DND-41 (cell line): ENCODE results near the gene TEAD1.

Experiments used
- ATAC-seq: fragments of 200-7000 bp; cut with Tn5 transposase; 3 replicates; pipeline ENCODE4 v1.9.1; 2021; ENCODE audit warnings: low read depth; ENCODE audit not compliant: insufficient read depth
- DNase-seq: peaks from one replicate; pipeline ENCODE4 v3.0.0-alpha.2; 2020
- H2AFZ ChIP-seq: 2 replicates; pipeline ENCODE4 v1.6.0; 2012; ENCODE audit warnings: low read depth, low read length
- H3K27ac ChIP-seq: 2 replicates; pipeline ENCODE4 v1.5.1; 2012; ENCODE audit warnings: low read length, inconsistent platforms
- H3K27me3 ChIP-seq: fragments of 200-600 bp; sonication (generic); 2 replicates; pipeline ENCODE4 v1.6.0; 2012; ENCODE audit warnings: low read length, mild to moderate bottlenecking, inconsistent platforms; ENCODE audit not compliant: insufficient read depth, poor library complexity
- H3K36me3 ChIP-seq: 2 replicates; pipeline ENCODE4 v1.5.1; 2012; ENCODE audit warnings: low read length, inconsistent platforms; ENCODE audit not compliant: insufficient read depth
- H3K4me1 ChIP-seq: 2 replicates; pipeline ENCODE4 v1.5.1; 2012; ENCODE audit warnings: mild to moderate bottlenecking, low read length; ENCODE audit not compliant: insufficient read depth
- H3K4me2 ChIP-seq: 2 replicates; pipeline ENCODE4 v1.6.0; 2012; ENCODE audit warnings: mild to moderate bottlenecking, moderate library complexity, low read length, inconsistent platforms; ENCODE audit not compliant: insufficient read depth
- H3K4me3 ChIP-seq, 2 experiments: fragments of 200-600 bp in 1 of 2; shearing (Covaris generic) in 1 of 2; 2 replicates each; pipeline ENCODE4 v1.5.1; 2012 to 2016; ENCODE audit warnings: inconsistent platforms in 2 of 2, low read length in 2 of 2, mild to moderate bottlenecking in 2 of 2, low read depth in 1 of 2, moderate library complexity in 1 of 2
- H3K79me2 ChIP-seq: 2 replicates; pipeline ENCODE4 v1.6.0; 2012; ENCODE audit warnings: low read length, inconsistent platforms; ENCODE audit not compliant: insufficient read depth
- H3K9ac ChIP-seq: 2 replicates; pipeline ENCODE4 v1.6.0; 2012; ENCODE audit warnings: low read depth, mild to moderate bottlenecking, inconsistent platforms, low read length, moderate library complexity
- H3K9me3 ChIP-seq: 2 replicates; pipeline ENCODE4 v1.5.1; 2012; ENCODE audit warnings: low read length, moderate library complexity, mild to moderate bottlenecking, inconsistent platforms; ENCODE audit not compliant: insufficient read depth, severe bottlenecking
- H4K20me1 ChIP-seq: 2 replicates; pipeline ENCODE4 v1.6.0; 2012; ENCODE audit warnings: low read length; ENCODE audit not compliant: insufficient read depth
- EZH2 ChIP-seq: IDR thresholded peaks from 3 replicates; pipeline ENCODE4 v1.6.1; 2012; ENCODE audit warnings: borderline replicate concordance, low read depth, mild to moderate bottlenecking, moderate library complexity, low read length, inconsistent platforms; ENCODE audit not compliant: severe bottlenecking
- TF ChIP-seq, protein P1 (sequence below): IDR thresholded peaks from 2 replicates; pipeline ENCODE4 v1.5.1; 2012; ENCODE audit warnings: borderline replicate concordance, low read length, moderate library complexity, mild to moderate bottlenecking; ENCODE audit not compliant: poor library complexity, severe bottlenecking; ENCODE audit errors: extremely low read depth

The TEAD1 gene

DNA sequence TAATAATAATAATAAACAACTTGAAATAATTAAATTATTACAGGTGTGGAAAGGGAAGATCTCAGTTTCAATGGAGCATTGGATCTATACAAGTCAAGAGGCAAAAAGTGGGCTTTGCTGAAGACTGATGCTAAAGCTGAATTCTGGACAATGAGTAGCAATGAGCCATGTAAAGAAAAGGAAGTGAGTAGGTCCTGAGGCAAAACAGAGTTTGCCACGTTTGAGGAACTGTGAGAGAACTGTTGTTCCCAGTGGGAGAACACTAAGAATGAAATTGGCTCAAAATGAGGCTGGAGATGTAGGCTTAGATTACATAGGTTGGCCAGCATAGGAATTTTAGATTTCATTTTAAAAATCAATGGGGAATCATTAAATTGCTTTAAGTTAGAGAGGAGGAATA lies 33.9 kb upstream of the TEAD1 start:
- H3K4me3 ChIP-seq, result no peak overlapping the region
- no peak overlapping the region for H3K4me2 ChIP-seq
- no peaks in the 10 kb centered on the region for H4K20me1 ChIP-seq
- ATAC-seq (no peak), DNase-seq (no peak)
- no peaks in the 10 kb centered on the region for H3K9me3 ChIP-seq
- no peak overlapping the region for H2AFZ ChIP-seq
- no peak overlapping the region for H3K27ac ChIP-seq
- no peaks in the 10 kb centered on the region for H3K27me3 ChIP-seq
- H3K36me3 ChIP-seq, result no peaks in the 10 kb centered on the region
- TF ChIP-seq, protein P1, sequence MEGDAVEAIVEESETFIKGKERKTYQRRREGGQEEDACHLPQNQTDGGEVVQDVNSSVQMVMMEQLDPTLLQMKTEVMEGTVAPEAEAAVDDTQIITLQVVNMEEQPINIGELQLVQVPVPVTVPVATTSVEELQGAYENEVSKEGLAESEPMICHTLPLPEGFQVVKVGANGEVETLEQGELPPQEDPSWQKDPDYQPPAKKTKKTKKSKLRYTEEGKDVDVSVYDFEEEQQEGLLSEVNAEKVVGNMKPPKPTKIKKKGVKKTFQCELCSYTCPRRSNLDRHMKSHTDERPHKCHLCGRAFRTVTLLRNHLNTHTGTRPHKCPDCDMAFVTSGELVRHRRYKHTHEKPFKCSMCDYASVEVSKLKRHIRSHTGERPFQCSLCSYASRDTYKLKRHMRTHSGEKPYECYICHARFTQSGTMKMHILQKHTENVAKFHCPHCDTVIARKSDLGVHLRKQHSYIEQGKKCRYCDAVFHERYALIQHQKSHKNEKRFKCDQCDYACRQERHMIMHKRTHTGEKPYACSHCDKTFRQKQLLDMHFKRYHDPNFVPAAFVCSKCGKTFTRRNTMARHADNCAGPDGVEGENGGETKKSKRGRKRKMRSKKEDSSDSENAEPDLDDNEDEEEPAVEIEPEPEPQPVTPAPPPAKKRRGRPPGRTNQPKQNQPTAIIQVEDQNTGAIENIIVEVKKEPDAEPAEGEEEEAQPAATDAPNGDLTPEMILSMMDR, result no peak
- no peak for TF ChIP-seq EZH2
- no peak overlapping the region for H3K9ac ChIP-seq
- no peaks in the 10 kb centered on the region for H3K79me2 ChIP-seq
- no peaks in the 10 kb centered on the region for H3K4me1 ChIP-seq

DNA sequence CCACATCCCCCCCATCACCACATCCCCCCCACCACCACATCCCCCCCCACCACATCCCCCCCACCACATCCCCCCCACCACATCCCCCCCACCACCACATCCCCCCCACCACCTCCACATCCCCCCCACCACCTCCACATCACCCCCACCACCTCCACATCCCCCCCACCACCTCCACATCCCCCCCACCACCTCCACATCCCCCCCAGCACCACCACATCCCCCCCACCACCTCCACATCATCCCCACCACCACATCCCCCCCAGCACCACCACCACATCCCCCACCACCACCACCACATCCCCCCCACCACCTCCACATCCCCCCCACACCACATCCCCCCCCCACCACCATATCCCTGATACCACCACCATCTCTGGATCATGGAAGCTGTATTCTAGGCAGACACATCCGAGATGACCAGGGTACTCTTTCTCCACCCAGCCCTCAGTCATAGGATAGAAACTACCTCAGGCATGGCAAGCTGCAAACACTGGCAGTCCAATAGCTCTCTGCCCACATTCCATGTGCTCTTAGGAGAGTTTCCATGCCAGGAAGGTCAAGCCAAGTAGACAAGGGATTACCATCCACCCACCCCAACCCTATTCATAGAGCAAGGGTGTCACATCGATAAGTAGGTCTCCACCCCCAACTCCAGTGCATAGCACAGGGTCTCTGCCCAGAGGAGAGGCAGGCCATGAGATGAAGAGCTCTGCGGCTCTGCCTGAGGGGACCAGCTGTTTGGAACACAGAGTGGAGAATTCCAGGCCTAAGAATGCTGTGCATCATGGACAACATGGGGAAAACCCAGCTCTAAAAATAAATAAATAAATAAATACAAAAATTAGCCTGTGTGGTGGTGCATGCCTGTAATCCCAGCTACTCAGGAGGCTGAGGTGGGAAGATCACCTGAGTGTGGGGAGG lies 33.0 kb upstream of the TEAD1 start:
- Histone ChIP-seq H2AFZ (no peak overlapping the region), H3K9me3 (no peaks in the 10 kb centered on the region), H4K20me1 (no peaks in the 10 kb centered on the region), H3K4me3 (no peak overlapping the region), H3K27ac (no peak overlapping the region), H3K9ac (no peak overlapping the region), H3K36me3 (no peaks in the 10 kb centered on the region), H3K4me1 (no peaks in the 10 kb centered on the region), H3K4me2 (no peak overlapping the region), H3K79me2 (no peaks in the 10 kb centered on the region), H3K27me3 (no peaks in the 10 kb centered on the region)
- TF ChIP-seq EZH2, result no peak
- TF ChIP-seq, protein P1, result no peak
- DNase-seq (no peak), ATAC-seq (no peak)

DNA sequence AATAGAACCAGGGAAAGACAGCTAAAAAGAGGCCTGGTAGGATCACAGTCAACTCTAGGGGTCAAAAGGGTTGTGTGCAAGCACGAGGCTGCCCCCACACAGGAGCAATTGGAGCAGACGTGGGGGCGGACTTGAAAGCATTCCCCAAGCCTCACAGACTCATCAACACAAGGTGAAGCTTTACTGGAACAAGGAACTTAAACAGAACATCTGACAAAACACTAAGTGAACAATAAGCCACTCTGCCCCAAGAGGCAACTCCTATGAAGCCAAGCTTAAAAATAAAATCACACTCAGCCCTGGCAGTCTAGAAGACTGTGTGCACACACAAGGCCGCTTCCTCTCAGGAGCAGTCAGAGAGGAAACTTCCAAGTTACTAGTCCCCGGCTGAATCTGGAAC lies 32.2 kb upstream of the TEAD1 start:
- Histone ChIP-seq H4K20me1 (no peaks in the 10 kb centered on the region), H3K4me3 (no peak overlapping the region), H3K9ac (no peak overlapping the region), H3K27ac (no peak overlapping the region), H3K79me2 (no peaks in the 10 kb centered on the region), H2AFZ (no peak overlapping the region), H3K27me3 (no peaks in the 10 kb centered on the region), H3K9me3 (no peaks in the 10 kb centered on the region), H3K36me3 (no peaks in the 10 kb centered on the region), H3K4me1 (no peaks in the 10 kb centered on the region), H3K4me2 (no peak overlapping the region)
- DNase-seq (no peak), ATAC-seq (no peak)
- TF ChIP-seq, protein P1, result peak; percentile 5
- TF ChIP-seq EZH2, result no peak
